IMR-90 (cell line): ENCODE data around the gene OSBPL1A.

ENCODE experiments used
- CTCF ChIP-seq: conservative IDR thresholded peaks from 2 replicates; pipeline ENCODE4 v1.5.1; 2012; ENCODE audit warnings: mild to moderate bottlenecking, low read depth, low read length, improper control_type of control experiment
- POLR2A ChIP-seq: IDR thresholded peaks from 2 replicates; pipeline ENCODE4 v1.6.1; 2012; ENCODE audit warnings: mild to moderate bottlenecking, low read depth, low read length
- USF2 ChIP-seq: fragments of 150-350 bp; IDR thresholded peaks from 2 replicates; pipeline ENCODE4 v1.6.1; 2017; ENCODE audit warnings: mild to moderate bottlenecking, antibody characterized with exemption, low read length, low read depth

GRCh38 chr18:24112874-24113615 is 284.6 kb downstream of the OSBPL1A start:
- no peak for TF ChIP-seq CTCF
- TF ChIP-seq USF2 = no peak
- TF ChIP-seq POLR2A = no peak
